Panc1 (cell line): ENCODE results near the gene PRPF39. TPM values are rescaled to one million over a fixed set of nuclear protein-coding genes. Genes with fewer than 3 reads are reported as not detected.
"Not testable (repeated sequence)": the region's sequence is repeated elsewhere in the genome, so short reads cannot be mapped to it uniquely, and the experiment has no call there.

Experiments
- ATAC-seq: fragments of 200-7000 bp; cut with Tn5 transposase; 2 replicates; pipeline ENCODE4 v1.9.1; 2020; ENCODE audit warnings: mild to moderate bottlenecking, moderate library complexity
- BruUV-seq: library from RNA; stranded (reverse); fragments of 400-500 nt; replicated peaks from 2 replicates; lab custom pipeline; 2021; lab: Mats Ljungman, UMichigan
- CTCF ChIA-PET: fragments of 300-600 bp; sonication (Branson Sonifier 250); formaldehyde crosslinking; loops from one replicate; lab custom pipeline; 2022; ENCODE audit warnings: antibody characterized with exemption; lab: Charles Lee
- POLR2A ChIA-PET: fragments of 300-600 bp; sonication (Branson Sonifier 250); formaldehyde crosslinking; loops from one replicate; lab custom pipeline; 2022; ENCODE audit warnings: antibody characterized with exemption; lab: Charles Lee
- DNase-seq: peaks from one replicate; pipeline ENCODE4 v3.0.0-alpha.2; 2010; ENCODE audit warnings: low read depth, low spot score
- H3K27ac ChIP-seq: 2 replicates; pipeline ENCODE4 v1.5.1; 2011; ENCODE audit warnings: mild to moderate bottlenecking, low read length, inconsistent platforms
- H3K27me3 ChIP-seq: fragments of 200-500 bp; sonication (Bioruptor generic); 2 replicates; pipeline ENCODE4 v1.6.0; 2014; ENCODE audit warnings: low read length, inconsistent platforms; ENCODE audit not compliant: control insufficient read depth, insufficient read depth
- H3K36me3 ChIP-seq: fragments of 200-500 bp; sonication (Bioruptor generic); 2 replicates; pipeline ENCODE4 v1.5.1; 2014; ENCODE audit warnings: inconsistent platforms, mild to moderate bottlenecking, low read length, moderate library complexity; ENCODE audit not compliant: control insufficient read depth, insufficient read depth
- H3K4me1 ChIP-seq: 2 replicates; pipeline ENCODE4 v1.5.1; 2011; ENCODE audit warnings: inconsistent platforms, mild to moderate bottlenecking, low read length, moderate library complexity; ENCODE audit not compliant: control insufficient read depth, insufficient read depth
- H3K4me3 ChIP-seq, 2 experiments: 2 replicates each; pipeline ENCODE4 v1.5.1; 2011 to 2012; ENCODE audit warnings: low read depth in 2 of 2, low read length in 2 of 2, mild to moderate bottlenecking in 2 of 2, inconsistent platforms in 1 of 2, moderate library complexity in 1 of 2
- H3K9me3 ChIP-seq: fragments of 200-500 bp; sonication (Bioruptor generic); 2 replicates; pipeline ENCODE4 v1.5.1; 2014; ENCODE audit warnings: low read depth, mild to moderate bottlenecking, inconsistent platforms, low read length, moderate library complexity; ENCODE audit not compliant: control insufficient read depth, insufficient read depth
- CTCF ChIP-seq: fragments of 450-650 bp; IDR thresholded peaks from 2 replicates; pipeline ENCODE4 v1.5.1; 2017; ENCODE audit warnings: mild to moderate bottlenecking
- POLR2AphosphoS5 ChIP-seq: IDR thresholded peaks from 2 replicates; pipeline ENCODE4 v1.6.1; 2012; ENCODE audit warnings: mild to moderate bottlenecking, low read depth, low read length, moderate library complexity
- REST ChIP-seq, 2 experiments: IDR thresholded peaks; 2 replicates each; pipeline ENCODE4 v1.6.1; 2011 to 2012; ENCODE audit warnings: low read depth in 2 of 2, control low read depth in 1 of 2, low read length in 1 of 2, mild to moderate bottlenecking in 1 of 2, moderate library complexity in 1 of 2; ENCODE audit not compliant: insufficient read depth in 1 of 2
- SIN3A ChIP-seq: IDR thresholded peaks from 2 replicates; pipeline ENCODE4 v1.6.1; 2012; ENCODE audit warnings: low read depth, mild to moderate bottlenecking, low read length, moderate library complexity, borderline replicate concordance; ENCODE audit not compliant: insufficient read depth
- TCF7L2 ChIP-seq: IDR thresholded peaks from 2 replicates; pipeline ENCODE4 v1.6.1; 2011; ENCODE audit warnings: mild to moderate bottlenecking, low read depth, low read length, inconsistent platforms
- in situ Hi-C: cut with HindIII; loops from 2 replicates; pipeline ENCODE4 v1.10.0; 2016; ENCODE audit warnings: low sequenced_read_pairs, low pct_unique_long_range_greater_than_20kb
- intact Hi-C: fragments of 100-400 bp; cut with micrococcal nuclease; formaldehyde crosslinking; loops from one replicate; pipeline ENCODE4 v1.10.0; 2022; ENCODE audit not compliant: unreplicated experiment
- total RNA-seq: library from RNA; stranded (reverse); gene quantifications from one replicate; pipeline ENCODE4 v1.2.1, GENCODE V29; 2021; ENCODE audit not compliant: unreplicated experiment

The PRPF39 gene
- total RNA-seq, 1 experiment from 2014 or later: 30.7 TPM

- BruUV-seq: no TSS peak
- POLR2A ChIA-PET: no interaction called here
These were observed 5.6 kb upstream of the PRPF39 start for GRCh38 chr14:45078323-45078722.

GRCh38 chr14:45080416-45080968, 3.4 kb upstream of the PRPF39 start:
- H3K36me3 ChIP-seq, in situ Hi-C loops, intact Hi-C loops, ATAC-seq, CTCF ChIA-PET, DNase-seq, H3K9me3 ChIP-seq, BruUV-seq, POLR2A ChIA-PET, H3K4me3 ChIP-seq, H3K27me3 ChIP-seq, H3K4me1 ChIP-seq, H3K27ac ChIP-seq: not testable (repeated sequence)

More at GRCh38 chr14:45078323-45078722, 5.6 kb upstream of the PRPF39 start:
- Histone ChIP-seq H3K4me3 (no peak overlapping the region), H3K27ac (no peak overlapping the region), H3K4me1 (peaks cover 3% of the 10 kb centered on the region), H3K9me3 (no peaks in the 10 kb centered on the region), H3K27me3 (no peaks in the 10 kb centered on the region), H3K36me3 (no peaks in the 10 kb centered on the region)
- DNase-seq (no peak), ATAC-seq (no peak)
- in situ Hi-C loops (no loop called here), intact Hi-C loops (no loop called here)
- CTCF ChIA-PET: no interaction called here
- TF ChIP-seq SIN3A (no peak), REST (IDR thresholded peaks at IDR 0.05; ENCODE audit: insufficient read depth in 1 of 2, low read depth in 2 of 2, low read length in 1 of 2) (no peak), CTCF (no peak), TCF7L2 (no peak), POLR2AphosphoS5 (no peak)

GRCh38 chr14:45081096-45081495, 2.8 kb upstream of the PRPF39 start:
- in situ Hi-C loops, POLR2A ChIA-PET, CTCF ChIA-PET, H3K27me3 ChIP-seq, H3K9me3 ChIP-seq, DNase-seq, H3K27ac ChIP-seq, BruUV-seq, H3K36me3 ChIP-seq, H3K4me3 ChIP-seq, intact Hi-C loops, H3K4me1 ChIP-seq, ATAC-seq: not testable (repeated sequence)
